NCI-H1048 (cell line): ENCODE results near the gene CCDC171.
"Not testable (repeated sequence)": the region's sequence is repeated elsewhere in the genome, so short reads cannot be mapped to it uniquely, and the experiment has no call there.

Source experiments
- DNase-seq: peaks from one replicate; lab custom pipeline; 2025; lab: John Stamatoyannopoulos, UW

CCDC171 gene

GRCh38 chr9:15697446-15697851 is 144.6 kb downstream of the CCDC171 start:
- DNase-seq: no peak

DNA sequence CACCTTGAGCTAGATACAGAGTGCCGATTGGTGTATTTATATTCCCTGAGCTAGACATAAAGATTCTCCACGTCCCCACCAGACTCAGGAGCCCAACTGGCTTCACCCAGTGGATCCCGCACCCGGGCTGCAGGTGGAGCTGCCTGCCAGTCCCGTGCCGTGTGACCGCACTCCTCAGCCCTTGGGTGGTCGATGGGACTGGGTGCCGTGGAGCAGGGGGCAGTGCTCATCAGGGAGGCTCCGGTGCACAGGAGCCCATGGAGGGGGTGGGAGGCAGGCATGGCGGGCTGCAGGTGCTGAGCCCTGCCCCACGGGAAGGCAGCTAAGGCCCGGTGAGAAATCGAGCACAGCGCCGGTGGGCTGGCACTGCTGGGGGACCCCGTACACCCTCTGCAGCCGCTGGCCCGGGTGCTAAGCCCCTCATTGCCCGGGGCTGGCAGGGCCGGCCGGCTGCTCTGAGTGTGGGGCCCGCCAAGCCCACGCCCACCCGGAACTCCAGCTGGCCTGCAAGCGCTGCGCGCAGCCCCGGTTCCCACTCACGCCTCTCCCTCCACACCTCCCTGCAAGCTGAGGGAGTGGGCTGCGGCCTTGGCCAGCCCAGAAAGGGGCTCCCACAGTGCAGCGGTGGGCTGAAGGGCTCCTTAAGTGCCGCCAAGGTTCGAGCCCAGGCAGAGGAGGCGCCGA is 147.2 kb downstream of the CCDC171 start:
- DNase-seq: not testable (repeated sequence)

GRCh38 chr9:15707000-15707399 is 154.2 kb downstream of the CCDC171 start:
- DNase-seq: no peak

- DNase-seq: no peak
Measured at GRCh38 chr9:15711531-15711930, 158.7 kb downstream of the CCDC171 start.

DNA sequence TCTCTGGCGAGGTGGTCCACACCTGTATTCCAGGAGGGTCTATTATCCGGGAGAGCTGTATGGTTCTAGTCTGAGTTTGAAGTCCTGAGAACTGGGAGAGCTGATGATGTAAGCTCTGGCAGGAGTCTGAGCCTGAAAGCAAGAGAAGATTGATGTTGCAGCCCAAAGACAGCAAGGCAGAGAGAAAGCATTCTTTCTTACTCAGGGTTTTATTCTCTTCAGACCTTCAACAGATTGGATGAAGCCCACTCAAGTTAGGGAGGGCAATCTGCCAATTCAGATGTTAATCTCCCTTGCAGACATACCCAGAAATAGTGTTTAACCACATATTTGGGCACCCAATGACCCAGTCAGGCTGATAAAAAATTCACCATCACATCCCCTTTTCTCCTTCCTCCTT is 159.1 kb downstream of the CCDC171 start:
- DNase-seq: no peak

DNA sequence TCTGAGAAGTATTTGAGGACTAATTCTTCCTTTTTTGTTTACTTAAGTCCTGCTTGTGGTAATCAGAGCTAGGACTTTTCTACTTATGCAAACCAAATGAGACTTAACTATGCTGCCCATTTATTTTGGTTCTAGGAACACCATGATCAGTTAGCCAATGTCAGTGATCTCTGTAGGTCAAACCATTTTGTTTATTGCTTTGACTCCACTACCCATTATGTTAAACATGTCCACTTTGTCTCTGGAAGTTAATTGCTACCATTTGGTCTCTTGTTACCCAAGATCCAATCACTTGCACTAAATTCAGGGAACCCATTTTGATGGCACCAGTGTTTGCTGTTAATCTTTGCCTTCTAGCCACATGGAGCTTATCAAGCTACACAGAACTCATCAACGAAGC is 161.9 kb downstream of the CCDC171 start:
- no peak for DNase-seq

DNA sequence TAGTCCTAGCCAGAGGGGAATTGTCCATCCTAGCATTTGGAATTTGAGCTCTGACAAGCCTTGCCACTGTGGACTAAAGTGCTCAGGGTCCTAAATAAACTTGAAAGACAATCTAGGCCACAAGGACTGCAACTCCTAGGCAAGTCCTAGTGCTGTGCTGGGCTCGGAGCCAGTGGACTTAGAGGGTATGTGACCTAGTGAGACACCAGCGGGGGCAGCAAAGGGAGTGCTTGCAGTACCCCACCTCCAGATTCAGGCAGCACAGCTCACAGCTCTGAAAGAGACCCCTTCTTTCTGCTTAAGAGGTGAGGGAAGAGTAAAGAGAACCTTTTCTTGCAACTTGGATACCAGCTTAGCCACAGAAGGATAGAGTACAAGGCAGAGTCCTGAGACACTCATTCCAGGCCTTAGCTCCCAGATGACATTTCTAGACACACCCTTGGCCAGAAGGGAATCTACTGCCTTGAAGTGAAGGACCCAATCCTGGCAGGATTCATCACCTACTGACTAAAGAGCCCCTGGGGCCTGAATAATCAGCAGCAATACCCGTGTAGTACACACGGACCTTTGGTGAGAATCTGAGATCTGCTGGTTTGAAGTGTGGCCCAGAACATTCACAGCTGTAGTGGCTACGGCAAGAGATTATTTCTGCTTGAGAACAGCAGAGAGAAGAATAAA is 164.6 kb downstream of the CCDC171 start:
- no peak for DNase-seq

GRCh38 chr9:15718423-15718822 is 165.6 kb downstream of the CCDC171 start:
- DNase-seq: no peak

- DNase-seq: no peak
Measured at GRCh38 chr9:15720861-15721260, 168.0 kb downstream of the CCDC171 start.

- no peak for DNase-seq
Measured at GRCh38 chr9:15722888-15723287, 170.0 kb downstream of the CCDC171 start.

DNA sequence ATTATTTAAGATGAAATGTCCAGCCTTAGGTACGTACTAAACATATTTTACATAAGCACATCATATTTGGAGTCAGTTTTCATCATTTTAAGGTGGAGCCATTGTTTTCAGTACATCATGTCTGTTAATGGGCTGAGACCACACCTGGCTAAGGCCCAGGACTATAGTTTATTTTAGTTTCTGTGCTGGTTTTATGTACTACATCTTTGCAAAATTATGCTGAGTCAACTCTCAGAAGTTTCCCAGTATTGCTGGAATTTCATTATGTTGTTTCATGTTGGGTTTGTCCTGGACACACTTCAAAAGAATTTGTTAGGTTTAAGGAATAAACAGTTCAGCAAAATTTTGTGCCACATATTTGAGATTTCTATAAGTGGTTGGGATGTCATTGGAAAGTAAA is 171.2 kb downstream of the CCDC171 start:
- no peak for DNase-seq

- DNase-seq: no peak
Measured at GRCh38 chr9:15724612-15725011, 171.8 kb downstream of the CCDC171 start.

DNA sequence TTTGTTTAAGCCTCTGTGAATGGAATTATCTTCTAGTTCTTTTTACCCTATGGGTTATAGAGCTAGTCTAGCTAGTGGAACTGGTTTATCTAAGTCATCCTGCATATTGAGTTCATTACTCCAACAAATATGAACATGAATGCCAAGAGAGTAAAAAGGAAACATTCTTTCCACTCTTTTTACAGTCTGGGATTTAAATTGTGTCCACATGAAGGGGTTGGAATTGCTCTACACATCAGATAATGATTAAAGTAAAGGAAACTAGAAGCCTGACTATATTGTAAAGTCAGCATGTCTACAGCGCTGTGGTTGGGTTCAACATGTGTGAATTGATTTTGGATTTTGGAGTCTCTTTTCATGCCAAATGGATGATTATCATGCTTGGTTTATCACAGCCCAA is 173.1 kb downstream of the CCDC171 start:
- DNase-seq: no peak

DNA sequence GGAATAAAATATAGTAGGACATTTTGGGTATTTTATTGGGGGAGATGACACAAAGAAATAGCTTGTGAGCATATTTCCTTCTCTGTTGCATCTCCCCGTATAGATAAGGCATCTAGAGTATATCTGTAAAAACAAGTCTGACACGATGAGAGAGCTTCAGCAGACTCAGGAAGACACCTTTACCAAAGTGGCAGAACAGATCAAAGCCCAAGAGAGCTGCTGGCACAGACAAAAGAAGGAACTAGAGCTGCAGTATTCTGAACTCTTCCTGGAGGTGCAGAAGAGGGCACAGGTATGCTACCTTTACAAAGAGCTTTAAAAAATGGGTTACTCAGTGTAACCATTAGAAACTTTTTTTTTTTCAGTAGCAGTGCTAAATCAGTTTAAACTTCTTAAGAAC is 176.7 kb downstream of the CCDC171 start:
- no peak for DNase-seq

GRCh38 chr9:15735083-15735857 is 182.4 kb downstream of the CCDC171 start:
- DNase-seq: peak; percentile 34

DNA sequence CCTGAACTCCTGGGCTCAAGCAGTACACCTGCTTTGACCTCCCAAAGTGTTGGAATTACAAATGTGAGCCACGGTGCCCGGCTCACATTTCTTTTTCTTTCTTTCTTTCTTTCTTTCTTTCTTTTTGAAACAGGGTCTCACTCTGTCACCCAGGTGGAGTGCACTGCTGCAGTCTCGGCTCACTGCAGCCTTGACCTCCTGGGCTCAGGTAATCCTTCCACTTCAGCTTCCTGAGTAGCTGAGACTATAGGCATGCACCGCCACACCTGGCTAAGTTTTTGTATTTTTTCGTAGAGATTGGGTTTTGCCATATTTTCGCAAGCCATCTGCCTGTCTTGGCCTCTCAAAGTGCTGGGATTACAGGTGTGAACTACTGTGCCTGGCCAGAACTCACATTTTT is 183.7 kb downstream of the CCDC171 start:
- no peak for DNase-seq

DNA sequence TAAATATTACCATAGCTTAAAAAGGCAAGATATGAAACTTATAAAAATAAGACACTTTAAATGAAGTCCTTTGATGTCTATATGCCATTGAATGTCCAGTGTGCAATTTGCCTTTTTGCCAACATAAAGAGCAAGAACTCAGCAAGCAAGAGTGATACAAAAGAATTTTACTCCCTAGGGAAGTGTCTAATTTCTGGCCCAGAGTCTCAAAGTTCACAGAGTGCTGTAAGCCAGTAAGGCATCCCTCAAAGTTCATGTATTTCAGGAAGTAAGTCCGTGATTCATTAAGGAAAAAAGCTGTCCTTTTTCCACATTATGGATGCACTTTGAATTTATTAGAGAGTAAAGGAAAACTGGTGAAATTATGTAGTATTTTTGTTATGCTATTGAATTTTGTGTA is 185.2 kb downstream of the CCDC171 start:
- DNase-seq: no peak

GRCh38 chr9:15741015-15741414 is 188.2 kb downstream of the CCDC171 start:
- DNase-seq: no peak

DNA sequence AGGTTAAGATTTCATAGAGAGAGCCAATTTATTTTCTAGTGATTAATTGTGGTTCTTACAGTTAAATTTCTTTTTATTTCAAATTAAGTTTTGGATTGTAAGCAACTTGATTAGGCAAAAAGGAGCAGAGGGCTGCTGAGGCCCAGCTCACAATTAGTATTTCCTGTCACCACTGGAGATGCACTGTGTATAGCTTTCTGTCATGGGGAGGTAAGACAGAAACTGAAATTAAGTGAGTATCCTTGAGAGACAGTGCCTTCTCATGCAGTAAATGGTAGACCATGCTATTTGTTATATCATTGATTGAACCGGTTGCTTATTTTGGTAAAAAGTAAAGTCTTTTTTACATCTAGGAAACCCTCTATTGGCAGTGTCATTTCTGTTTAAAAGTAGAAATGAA is 190.7 kb downstream of the CCDC171 start:
- no peak for DNase-seq

DNA sequence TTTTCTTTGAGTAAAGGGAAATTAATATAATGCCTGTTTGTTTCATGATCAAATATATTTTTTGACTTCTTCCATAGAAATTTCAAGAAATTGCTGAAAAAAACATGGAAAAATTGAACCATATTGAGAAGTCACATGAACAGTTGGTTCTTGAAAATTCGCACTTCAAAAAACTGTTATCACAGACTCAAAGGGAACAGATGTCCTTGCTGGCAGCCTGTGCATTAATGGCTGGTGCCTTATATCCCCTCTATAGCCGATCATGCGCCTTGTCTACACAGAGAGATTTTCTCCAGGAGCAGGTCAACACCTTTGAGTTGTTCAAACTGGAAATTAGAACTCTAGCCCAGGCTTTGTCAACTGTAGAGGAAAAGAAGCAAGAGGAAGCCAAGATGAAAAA is 191.4 kb downstream of the CCDC171 start:
- no peak for DNase-seq

GRCh38 chr9:15746905-15747304 is 194.1 kb downstream of the CCDC171 start:
- no peak for DNase-seq

DNA sequence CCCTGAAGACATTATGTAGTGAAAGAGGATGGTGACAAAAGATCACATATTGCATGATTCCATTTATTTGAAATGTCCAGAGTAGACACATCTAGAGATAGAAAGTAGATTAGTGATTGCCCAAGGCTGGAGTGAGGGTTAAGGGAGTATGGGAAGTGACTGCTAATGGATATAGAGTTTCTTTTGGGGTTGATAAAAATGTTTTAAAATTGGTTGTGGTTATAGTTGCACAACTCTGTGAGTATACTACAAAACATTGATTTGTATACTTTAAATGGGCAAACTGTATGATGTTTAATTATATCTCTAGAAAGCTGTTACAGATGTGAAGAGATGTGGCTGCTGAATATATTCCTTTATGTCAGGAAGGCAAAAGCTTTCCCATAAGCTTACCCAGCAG is 202.8 kb downstream of the CCDC171 start:
- no peak for DNase-seq

- DNase-seq: no peak
Measured at GRCh38 chr9:15761551-15761950, 208.7 kb downstream of the CCDC171 start.
